Mucosa of gallbladder (tissue), 1 donor: ENCODE measurements around the gene UTP4. TPM values are rescaled to one million over a fixed set of nuclear protein-coding genes. Genes with fewer than 3 reads are reported as not detected.

Experiments
- DNase-seq: peaks from one replicate; pipeline ENCODE4 v3.0.0-alpha.2; 2020; ENCODE audit warnings: low spot score
- total RNA-seq: library from RNA; stranded (reverse); gene quantifications from one replicate; pipeline ENCODE4 v1.2.1, GENCODE V29; 2021
- donor health status: DM: no; HTN: no; CAD: no.

Gene UTP4
- total RNA-seq = 26.0 TPM

DNA sequence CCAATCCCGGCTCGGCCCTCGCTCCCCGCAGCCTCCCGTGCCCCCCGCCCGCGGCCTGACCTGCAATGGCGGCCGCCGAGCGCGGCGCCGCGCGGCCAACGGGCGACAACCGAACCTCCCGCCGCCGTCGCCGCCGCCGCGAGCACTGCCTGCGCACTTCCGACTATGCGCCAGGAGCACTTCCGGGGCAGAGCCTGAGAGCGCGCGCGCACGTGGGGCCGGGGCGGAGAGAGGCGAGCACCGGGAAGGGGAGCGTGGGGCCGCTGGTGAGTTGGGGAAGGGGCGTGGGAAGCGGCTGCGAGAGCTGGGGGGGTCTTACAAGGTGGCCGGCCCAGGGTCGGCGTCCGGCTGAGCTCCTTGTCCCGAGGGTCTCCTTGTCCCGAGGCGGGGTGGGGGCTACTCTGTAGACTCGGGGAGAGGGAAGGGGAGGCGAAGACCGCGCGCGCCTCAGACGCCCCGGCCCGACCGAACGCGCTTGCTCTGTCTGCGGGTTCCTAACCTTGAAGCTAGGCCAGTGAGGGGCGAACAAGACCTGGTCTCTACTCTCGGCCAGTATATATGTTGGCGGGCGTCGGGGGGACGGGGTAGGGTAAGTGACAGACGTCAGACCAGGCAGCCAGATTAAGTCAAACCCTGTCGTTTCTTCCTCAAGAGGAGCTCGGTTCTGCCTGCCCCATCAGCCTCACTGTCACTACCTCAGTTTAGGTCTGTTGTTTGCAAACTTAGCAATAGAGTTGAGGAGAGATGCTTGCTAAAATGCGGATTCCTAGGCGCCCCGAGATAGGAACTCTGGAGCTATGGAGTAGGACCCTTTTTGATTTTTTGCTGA lies at the start of gene UTP4, which contains the start of gene CHTF8:
Gene UTP4 (plus strand): TSS at position 226 of the 829 bp plus-strand sequence. CDS start 811 bp downstream, outside the sequence.
Gene CHTF8 (minus strand): TSS at position 165 of the 829 bp plus-strand sequence. CDS start 11,130 bp downstream, outside the sequence.
- peak; percentile 82 for DNase-seq

DNA sequence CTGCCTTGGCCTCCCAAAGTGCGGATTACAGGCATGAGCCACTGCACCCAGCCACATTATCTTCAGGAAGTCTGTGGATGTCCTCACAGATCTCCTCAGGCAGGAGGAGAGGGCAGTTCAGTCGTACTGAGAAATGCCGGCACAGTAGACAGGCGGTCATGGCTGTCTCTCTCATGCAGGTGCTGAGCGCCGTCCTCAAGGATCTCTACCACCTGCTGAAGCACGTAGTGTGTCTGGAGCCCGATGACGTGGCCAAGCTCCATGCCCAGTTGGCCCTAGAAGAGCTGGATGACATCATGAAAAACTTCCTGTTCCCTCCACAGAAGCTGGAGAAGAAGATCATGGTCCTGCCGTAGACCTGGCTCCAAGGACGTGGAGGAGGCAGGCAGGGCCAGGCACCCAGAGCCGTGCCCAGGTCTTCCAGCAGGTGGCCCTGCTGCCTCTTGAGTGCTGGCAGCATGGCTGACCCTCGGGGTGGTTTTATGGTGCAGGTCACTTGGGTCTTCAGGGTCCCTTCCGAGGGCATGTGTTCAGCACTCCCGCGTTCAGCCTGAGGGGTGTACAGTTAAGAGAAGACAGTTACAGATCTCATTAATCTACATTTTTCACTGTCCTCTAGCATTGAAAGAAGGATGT lies 49.0 kb upstream of the UTP4 start:
- DNase-seq = no peak

GRCh38 chr16:69084289-69084688 lies 48.2 kb upstream of the UTP4 start:
- DNase-seq = no peak

DNA sequence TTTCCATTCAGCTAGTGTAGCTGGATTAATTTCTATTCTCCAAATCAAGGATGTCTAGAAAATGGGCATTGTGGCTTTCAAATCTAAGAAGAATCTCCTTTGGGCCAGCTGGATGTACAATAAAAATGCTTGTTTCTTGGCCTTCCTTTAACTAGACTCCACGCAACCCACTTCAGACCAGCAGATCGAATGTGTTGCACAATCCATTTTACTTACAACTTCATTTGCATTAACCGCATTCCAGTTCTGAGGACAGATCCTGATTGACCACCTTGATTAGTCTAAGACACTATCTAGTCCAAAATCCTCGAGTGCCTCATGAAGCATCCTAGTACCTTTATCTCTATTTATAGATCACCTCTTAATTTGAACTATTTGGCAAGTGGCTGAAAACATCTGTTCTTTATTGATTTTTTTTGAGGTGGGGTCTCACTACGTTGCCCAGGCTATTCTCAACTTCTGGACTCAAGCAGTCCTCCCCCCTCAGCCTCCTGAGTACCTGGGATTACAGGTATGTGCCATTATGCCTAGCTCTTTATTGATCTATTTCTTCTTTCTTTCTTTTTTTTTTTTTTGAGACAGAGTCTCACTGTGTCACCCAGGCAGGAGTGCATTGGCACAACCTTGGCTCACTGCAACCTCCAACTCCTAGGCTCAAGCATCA lies 47.3 kb upstream of the UTP4 start:
- no peak for DNase-seq

DNA sequence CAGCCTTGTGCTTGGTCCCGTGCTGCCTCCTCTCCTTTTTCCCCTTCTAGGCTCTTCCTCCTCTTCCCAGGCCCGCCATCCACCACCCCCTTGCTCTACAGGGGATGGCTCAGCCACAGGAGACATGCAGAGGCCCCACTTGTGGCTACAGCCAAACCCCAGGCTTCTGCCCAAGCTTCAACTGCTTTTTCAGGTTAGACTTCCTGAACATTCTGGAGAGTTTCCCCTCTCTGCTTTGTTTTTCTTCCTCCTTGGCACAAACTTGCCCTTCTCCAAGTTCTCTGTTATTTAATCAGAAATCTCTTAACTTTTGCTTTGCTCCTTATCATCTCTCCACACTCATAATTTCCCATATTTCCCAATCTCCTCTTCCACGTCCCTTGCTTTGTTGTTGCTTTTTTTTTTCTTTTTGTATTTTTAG lies 45.3 kb upstream of the UTP4 start:
- no peak for DNase-seq

DNA sequence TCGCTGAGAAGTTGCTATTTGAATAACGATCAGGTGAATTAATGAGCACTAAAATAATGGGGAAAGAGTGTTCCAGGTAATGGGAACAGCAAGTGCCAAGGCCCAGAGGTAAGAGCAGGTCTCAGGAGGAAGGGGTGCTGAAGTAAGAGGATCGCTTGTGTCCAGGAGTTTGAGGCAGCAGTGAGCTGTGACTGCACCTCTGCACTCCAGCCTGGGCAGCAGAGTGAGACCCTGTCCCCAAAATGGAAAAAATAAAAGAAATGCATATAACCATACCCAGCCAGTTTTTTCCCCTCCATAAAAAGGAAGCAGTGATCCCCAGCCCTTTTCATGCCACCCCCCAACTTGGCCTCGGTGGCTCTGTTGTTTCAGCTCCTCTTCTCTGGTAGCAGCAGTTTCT lies 43.8 kb upstream of the UTP4 start:
- DNase-seq = no peak

DNA sequence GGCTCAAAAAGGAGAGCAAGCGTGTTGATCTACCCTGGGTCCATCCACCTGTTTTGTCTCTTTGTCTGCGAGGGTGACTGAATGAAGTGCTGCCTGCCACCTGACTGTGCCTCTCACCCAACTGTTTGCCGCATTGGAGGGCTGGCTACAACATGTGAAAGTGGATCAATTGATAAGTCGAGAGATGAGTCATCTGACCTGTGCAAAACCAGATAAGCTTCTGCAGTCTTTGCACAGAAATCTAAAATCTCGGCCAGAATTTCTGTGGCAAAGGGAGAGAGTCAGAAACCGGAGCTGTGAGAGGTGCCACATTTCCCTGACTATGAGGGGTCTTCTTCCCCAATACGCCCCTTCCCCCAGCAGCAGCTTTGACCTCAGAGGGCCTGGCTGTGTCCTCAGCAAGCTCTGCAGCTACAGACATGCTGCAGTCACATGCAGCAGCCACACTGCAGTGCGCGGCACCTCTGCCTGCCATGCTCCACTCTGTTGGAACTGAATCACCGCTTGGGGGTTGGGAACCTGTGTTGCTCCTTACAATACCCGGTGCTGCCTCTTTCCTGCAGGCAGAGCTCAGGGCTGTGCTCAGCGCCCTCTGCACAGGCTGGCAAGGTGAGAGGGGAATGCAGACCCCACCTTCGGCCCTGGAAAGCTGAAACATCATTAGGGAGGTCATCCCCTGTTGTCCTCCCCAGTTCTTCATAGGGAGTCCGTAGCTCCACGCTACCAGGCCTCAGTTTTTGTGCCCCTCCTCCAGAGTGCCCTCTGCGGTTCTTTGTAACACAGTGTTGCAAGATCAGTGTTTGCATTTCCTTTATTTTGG lies 43.1 kb upstream of the UTP4 start:
- DNase-seq = peak; percentile 62

DNA sequence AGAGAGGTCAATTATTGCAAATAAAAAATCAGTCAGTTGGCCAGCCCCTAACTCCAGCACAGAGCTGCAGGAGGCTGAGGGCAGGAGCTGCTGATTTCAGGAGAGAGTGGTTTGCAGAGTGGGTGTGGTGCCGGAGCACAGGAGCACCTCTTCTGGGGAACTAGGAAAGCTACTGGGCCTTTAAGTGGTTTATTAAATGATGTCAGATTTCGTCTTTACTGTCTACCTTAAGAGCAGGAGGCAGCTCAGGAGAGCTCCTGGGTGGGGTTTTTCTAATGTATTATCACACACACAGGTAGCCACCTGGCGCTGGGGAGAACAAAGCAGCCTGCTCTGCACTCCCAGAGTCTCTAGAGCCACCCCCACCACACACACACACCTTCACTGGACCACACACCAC lies 38.5 kb upstream of the UTP4 start:
- DNase-seq = no peak

DNA sequence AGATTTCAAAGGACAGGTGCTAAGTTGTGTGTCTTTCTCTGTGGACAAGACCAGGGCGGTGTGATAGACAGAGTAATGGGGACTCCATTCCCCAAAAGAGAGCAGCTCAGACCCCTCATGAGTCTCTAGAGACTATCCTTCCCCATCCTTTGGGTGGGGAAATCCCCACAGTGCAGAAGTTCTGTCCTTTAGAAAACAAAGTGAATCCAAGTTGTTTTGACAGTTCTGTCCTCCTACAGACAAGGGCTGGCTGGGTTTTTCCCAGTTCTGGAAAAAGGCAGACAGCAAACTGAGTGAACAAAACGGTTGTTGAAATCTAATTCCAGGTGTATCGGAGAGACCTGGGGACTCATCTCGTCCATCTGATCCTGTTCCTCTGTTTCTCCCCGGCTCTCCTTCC lies 37.9 kb upstream of the UTP4 start:
- no peak for DNase-seq

GRCh38 chr16:69095193-69095592 lies 37.3 kb upstream of the UTP4 start:
- no peak for DNase-seq

DNA sequence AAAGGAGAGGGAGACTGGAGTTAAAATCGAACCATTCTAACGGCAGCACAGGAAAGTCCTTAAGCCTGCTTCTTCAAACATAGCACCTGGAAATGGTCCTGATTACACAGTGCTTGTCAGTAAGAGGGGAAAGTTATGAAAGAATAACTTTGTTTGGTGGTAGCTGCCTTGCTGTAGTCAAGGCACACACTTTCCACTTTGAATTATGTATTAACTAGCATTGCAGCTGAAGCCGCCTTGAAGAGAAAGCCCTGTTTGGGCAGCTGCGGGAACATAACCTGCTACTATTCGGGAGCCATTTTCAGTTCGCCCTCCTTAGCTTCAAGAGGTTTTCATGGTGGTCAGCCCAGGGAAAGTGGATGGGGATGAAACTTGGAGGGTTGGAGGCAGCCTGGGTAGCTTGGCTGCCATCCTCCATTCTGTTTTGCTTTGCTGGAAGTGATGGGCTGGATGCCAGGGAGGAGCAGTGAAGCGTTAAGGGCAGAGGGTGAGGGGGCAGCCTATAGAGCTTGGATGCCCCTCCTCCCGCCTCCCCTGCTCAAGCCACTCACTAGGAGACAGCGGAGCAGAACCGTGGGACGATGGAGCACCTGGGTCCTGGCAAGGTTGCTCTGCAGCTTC lies 32.3 kb upstream of the UTP4 start:
- no peak for DNase-seq

- peak; percentile 26 for DNase-seq
These were observed 26.7 kb upstream of the UTP4 start, which contains the start of gene HAS3 for GRCh38 chr16:69105501-69106361. TSS of gene HAS3 (plus strand) at chr16:69105653. CDS start at chr16:69109396, 3,743 bp downstream.

DNA sequence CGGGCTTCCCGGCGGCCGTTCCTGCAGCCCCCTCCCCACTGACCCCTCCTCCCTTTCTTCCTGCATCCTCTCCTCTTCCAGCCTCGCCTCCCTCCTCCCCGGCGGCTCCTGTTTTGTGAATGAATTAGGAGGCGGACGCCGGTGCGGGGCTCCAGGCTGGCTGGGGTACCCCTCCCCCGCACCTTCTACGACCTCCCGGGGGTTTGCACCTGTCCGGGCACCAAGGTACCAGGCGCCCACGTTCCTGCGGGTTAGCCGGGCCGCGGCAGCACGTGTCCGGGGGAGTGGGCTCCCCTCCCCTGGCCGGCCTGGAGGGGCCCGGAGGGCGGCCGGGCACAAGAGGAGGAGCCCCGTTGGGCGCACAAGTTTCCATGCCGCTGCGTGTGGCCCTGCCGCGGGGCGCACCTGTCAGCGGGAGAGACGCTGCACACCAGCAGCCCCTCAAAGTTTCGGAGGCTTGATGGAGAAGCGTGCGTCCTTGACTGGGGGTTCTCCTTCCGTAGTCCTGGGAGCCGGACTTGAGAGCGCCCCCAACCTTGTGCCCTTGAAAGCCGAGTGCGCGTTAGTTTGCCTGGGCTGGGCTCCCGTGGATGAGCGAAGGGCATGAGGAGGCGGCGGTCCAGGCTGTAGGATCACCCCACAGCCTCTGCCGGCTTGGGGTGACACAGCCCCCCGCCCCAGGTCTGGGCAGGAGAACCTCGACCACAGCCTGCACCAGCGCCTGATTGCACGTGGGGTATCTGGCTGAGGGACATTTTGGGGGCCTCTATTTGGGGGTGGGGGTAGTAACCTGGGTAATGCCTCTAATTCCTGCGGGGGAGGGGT lies 25.7 kb upstream of the UTP4 start:
- DNase-seq = no peak

- no peak for DNase-seq
These were observed 25.0 kb upstream of the UTP4 start for GRCh38 chr16:69107316-69107962.

DNA sequence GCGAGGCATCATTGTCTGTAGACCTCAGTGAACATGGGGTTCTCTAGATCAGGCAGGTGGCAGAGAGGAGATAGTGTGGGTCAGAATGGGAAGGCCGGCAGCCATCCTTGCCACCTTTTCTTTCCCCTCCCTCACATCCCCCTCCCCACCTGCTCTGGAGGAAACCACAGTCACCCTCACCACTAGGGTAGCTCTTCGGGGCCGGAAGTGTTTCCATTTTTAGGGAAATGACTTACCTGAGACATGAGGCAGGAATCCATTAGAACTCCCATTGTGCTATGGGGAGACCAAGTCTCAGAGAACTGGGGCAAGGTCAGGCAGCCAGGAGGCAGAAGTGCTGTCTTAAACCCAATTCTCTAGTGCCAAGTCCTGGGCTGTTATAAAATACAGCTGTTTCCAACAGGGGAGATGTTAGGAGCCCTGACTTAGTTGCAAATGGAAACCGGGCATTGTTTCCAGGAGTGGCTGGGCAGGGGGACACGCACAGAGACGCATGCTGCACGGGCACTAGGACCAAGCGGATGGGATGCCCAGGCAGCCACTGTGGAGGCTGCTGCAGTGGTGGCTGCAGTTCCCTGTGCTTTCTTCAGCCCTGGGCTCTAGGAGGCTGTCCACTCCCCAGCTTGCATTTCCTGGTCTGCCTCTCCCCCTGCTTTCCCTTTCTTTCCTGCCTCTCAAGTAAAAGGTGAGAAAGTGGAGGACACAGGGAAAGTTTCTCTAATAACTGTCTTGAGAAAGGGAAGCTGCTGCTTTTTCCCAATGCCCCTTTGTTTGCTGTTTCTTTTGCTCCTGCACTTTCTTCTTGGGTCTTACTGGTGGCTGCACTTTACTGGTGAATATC lies 24.2 kb upstream of the UTP4 start:
- DNase-seq = no peak

DNA sequence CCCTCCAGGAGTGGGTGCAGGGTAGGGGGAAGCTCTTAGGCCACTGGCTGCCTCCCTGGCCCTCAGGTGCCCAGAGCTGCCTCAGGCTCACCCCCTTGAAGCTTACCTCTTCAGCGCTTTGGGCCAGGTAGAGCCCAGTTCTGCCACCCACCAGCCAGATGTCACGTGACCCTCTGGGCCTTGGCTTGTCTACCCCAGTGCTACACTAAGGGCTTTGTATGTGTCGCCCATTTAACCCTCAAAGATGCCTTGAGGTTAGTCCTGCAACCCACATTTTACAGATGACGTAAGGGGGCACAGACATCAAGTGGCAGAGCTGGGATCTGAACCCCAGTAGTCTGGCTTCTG lies 23.6 kb upstream of the UTP4 start:
- DNase-seq = no peak

GRCh38 chr16:69109486-69110270 lies 22.8 kb upstream of the UTP4 start:
- no peak for DNase-seq
